DND-41 (cell line): ENCODE measurements around the gene ADRM1.

ENCODE experiments used
- EZH2 ChIP-seq: IDR thresholded peaks from 3 replicates; pipeline ENCODE4 v1.6.1; 2012; ENCODE audit warnings: borderline replicate concordance, low read depth, mild to moderate bottlenecking, moderate library complexity, low read length, inconsistent platforms; ENCODE audit not compliant: severe bottlenecking
- TF ChIP-seq, protein P1 (sequence below): IDR thresholded peaks from 2 replicates; pipeline ENCODE4 v1.5.1; 2012; ENCODE audit warnings: borderline replicate concordance, low read length, moderate library complexity, mild to moderate bottlenecking; ENCODE audit not compliant: poor library complexity, severe bottlenecking; ENCODE audit errors: extremely low read depth

DNA sequence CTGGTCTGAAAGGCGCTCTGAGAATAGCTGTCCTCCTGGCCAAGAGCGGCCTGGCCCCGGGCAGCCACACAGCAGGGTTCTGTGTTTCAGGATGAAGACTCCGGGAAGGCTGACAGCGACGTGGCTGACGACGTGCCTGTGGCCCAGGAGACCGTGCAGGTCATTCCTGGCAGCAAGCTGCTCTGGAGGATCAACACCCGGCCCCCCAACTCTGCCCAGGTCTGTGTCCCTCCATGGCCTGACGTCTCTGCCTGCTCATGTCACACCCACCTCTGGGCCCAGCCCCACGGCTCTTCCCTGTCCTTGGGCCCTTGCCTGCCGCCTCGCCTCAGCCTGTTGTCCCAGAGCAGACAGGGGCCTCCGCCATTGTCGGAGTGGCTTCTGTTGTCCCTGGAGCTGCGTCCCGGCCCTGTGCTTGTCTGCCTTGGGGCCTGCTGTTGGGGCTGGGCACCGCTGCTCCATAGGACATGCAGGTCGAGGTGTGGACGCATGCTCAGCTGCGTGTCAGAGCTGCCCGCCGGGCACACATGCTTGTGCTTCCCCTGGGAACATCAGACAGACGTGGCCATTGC, 16.2 kb upstream of the ADRM1 start:
- TF ChIP-seq, protein P1, sequence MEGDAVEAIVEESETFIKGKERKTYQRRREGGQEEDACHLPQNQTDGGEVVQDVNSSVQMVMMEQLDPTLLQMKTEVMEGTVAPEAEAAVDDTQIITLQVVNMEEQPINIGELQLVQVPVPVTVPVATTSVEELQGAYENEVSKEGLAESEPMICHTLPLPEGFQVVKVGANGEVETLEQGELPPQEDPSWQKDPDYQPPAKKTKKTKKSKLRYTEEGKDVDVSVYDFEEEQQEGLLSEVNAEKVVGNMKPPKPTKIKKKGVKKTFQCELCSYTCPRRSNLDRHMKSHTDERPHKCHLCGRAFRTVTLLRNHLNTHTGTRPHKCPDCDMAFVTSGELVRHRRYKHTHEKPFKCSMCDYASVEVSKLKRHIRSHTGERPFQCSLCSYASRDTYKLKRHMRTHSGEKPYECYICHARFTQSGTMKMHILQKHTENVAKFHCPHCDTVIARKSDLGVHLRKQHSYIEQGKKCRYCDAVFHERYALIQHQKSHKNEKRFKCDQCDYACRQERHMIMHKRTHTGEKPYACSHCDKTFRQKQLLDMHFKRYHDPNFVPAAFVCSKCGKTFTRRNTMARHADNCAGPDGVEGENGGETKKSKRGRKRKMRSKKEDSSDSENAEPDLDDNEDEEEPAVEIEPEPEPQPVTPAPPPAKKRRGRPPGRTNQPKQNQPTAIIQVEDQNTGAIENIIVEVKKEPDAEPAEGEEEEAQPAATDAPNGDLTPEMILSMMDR = no peak
- no peak for TF ChIP-seq EZH2
